Coronary artery (tissue), 2 donors: ENCODE data around the gene TMA7.

ENCODE experiments used
- DNase-seq: peaks from one replicate; pipeline ENCODE4 v3.0.0-alpha.2; 2017; ENCODE audit warnings: low spot score
- H3K27ac ChIP-seq, 2 donors: fragments of 200-600 bp; sonication (generic); one replicate each; pipeline ENCODE4 v1.5.1; 2016 to 2019
- H3K4me3 ChIP-seq: fragments of 200-600 bp; sonication (generic); 2 replicates; pipeline ENCODE4 v1.5.1; 2016; ENCODE audit warnings: mild to moderate bottlenecking, moderate library complexity
- CTCF ChIP-seq: fragments of 200-600 bp; sonication (generic); IDR thresholded peaks from one replicate; pipeline ENCODE4 v1.5.1; 2019; ENCODE audit warnings: antibody characterized with exemption

TMA7 gene

DNA sequence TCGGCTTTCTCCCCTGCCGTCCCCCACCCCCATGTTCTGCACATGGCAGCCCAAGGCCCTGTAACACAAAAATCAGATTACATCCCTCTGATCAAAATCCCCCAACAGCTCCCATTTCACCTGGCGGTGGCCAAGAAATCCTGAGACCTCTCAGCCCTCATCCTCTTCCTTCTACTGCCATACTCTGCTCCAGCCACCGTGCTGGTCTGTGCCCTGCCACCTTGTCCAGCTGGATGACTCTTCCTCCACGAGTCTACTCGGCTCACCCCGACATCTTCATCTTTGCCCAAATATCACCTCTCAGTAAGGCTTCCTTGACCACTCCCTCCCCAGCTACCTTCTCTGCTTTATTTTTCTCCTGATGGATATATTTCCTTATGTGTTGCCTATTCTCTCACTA is 3.2 kb upstream of the TMA7 start:
- Histone ChIP-seq H3K4me3 (no peak overlapping the region), H3K27ac (no peak overlapping the region)
- TF ChIP-seq CTCF: no peak
- peak; percentile 65 for DNase-seq

- no peak for DNase-seq
- Histone ChIP-seq H3K4me3 (no peak overlapping the region), H3K27ac (no peak overlapping the region)
- no peak for TF ChIP-seq CTCF
Measured at GRCh38 chr3:48437812-48438211, 2.2 kb upstream of the TMA7 start.

DNA sequence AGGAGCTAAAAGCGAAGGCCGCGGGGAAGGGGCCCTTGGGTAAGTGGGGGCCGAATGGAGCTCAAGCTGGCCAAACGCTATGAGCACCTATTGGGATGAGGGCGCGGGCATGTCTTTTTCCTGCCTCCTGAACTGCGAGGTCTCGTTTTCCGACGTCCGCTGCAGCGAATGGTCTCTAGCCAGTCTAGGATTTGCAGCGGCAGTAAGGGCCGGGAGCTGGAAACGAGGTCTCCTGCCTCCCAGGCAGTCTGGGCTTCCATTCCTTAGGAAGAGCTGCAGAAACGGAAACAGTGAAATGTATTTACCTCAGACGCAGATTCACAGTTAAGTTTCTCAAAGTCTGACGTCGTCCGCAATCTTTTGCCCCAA is 517 bp downstream of the TMA7 start:
- DNase-seq: peak; percentile 73
- peak overlapping the region; percentile 82 to 97 for H3K27ac ChIP-seq

GRCh38 chr3:48441940-48442339 is 1.9 kb downstream of the TMA7 start:
- Histone ChIP-seq H3K27ac (no peak overlapping the region), H3K4me3 (peak overlapping the region; percentile 1)
- no peak for TF ChIP-seq CTCF
- DNase-seq: no peak

More for the DNA sequence above, 517 bp downstream of the TMA7 start:
- TF ChIP-seq CTCF: no peak
- peak overlapping the region; percentile 94 for H3K4me3 ChIP-seq

- Histone ChIP-seq H3K27ac (no peak overlapping the region), H3K4me3 (no peak overlapping the region)
- DNase-seq: no peak
- no peak for TF ChIP-seq CTCF
Measured at GRCh38 chr3:48445277-48445882, 5.3 kb downstream of the TMA7 start.

DNA sequence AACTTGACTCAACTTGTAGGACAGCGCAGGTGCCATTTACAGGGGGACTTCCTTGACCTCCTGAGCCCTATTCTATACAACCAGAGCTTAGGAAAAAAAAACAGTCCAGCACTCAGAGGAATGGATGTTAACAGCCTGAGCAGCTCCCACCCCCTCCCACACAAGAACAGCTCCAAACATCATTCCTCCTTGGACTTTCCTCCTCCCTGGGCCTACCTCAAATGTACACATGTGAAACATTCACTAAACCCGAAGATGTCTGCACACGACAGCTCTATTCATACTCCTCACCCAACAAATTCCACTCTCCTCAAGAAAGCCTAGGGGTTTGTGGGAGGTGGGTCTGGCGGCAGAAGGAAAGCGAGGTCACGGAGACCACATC is 6.0 kb downstream of the TMA7 start:
- DNase-seq: no peak
- no peak for TF ChIP-seq CTCF
- Histone ChIP-seq H3K27ac (peak overlapping the region; percentile 58 to 98), H3K4me3 (peak overlapping the region; percentile 97)

DNA sequence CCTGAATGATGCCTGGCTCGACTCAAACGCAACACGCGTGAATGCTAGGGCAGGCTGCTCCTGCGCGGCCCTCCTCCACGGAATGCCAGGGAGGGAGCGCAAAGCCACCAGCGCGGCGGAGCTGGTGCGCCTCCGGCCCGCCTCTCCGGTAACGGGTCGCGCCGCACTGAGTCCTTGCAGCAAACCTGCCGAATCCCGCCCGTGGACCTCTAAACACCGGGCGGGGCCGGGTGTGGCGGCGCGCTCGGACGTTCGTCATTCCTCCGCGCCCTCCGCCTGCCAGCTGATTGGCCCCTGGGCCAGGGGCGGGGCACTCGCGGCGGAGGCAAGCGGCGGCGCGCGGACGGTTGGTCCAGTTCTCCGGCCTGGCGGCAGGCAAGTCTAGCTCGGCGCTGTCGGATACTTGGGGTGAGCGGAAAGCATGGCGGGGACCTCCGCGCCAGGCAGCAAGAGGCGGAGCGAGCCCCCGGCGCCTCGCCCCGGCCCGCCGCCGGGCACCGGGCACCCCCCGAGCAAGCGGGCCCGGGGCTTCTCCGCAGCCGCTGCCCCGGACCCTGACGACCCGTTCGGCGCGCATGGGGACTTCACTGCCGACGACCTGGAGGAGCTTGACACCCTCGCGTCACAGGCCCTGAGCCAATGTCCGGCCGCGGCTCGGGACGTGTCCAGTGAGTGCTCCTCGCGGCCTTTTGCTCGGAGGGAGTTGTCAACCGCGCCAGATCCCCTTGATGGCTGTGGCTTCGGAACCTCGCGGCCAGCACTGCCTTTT is 6.6 kb downstream of the TMA7 start, which contains the start of gene ATRIP:
ATRIP (plus strand) TSS at position 313 of the 769 bp plus-strand sequence; CDS start at position 422, 109 bp downstream.
- Histone ChIP-seq H3K27ac (peak within 1 kb of the TSS; percentile 58 to 98), H3K4me3 (peak within 1 kb of the TSS; percentile 97)
- peak; percentile 94 for DNase-seq
- no peak for TF ChIP-seq CTCF
